22Rv1 (cell line): ENCODE measurements around the gene MPDZ.

Source experiments
- CTCF ChIP-seq: fragments of 450-650 bp; IDR thresholded peaks from 2 replicates; pipeline ENCODE4 v1.5.1; 2017; ENCODE audit warnings: mild to moderate bottlenecking
- ZFX ChIP-seq: fragments of 450-650 bp; IDR thresholded peaks from 2 replicates; pipeline ENCODE4 v1.6.1; 2017; ENCODE audit warnings: antibody characterized with exemption, borderline replicate concordance

- TF ChIP-seq CTCF, result no peak
- TF ChIP-seq ZFX, result no peak
Observed at GRCh38 chr9:13144166-13144775, 135.2 kb downstream of the MPDZ start.
